GM12801 (cell line): ENCODE measurements around the gene GPHN.

ENCODE experiments used
- TF ChIP-seq, protein P1 (sequence below): IDR thresholded peaks from one replicate; pipeline ENCODE4 v1.5.1; 2011; ENCODE audit warnings: control low read depth; ENCODE audit not compliant: insufficient read length; ENCODE audit errors: extremely low read depth

Gene GPHN

DNA sequence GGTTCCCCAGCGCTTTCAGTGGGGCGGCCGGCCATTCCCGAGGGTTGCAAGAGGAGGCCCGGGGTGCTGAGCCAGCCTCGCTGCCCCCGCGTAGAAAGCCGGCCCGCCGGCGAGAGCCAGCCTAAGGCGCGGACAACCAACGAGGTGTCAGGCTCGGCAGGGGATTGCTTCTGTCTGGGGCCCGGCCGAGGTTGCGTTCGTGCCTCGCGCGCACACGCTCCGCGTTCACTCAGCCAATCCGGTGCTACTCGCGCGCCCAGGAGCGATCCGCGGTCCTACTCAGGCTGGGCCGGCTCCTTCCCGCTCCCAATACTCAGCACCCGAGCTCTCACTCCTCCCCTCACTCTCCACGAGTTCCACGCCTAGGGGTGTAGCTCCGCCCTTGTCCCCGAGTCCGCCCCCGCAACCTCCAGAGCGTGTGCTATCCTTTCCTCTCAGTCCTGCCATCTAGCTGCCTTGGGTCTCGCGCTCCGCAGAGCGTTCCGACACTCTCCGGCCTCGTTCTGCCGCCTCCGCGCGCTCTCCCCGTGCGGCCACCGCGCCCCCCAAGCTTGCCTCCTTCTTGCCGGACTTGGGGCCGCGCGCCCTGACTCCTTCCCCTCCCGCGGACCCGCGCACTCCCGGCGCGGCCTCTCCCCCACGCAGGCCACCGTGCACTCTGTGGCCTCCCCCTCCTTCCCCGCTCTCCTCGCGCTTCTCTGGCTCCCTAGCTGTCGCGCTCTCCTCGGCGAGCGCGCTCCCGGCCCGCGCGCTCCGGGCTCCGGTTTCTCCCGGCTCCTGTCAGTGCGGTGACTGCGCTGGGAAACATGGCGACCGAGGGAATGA is at the start of gene GPHN:
Gene GPHN, plus strand, starts transcription at position 426 of the 825 bp plus-strand sequence.
- TF ChIP-seq, protein P1, sequence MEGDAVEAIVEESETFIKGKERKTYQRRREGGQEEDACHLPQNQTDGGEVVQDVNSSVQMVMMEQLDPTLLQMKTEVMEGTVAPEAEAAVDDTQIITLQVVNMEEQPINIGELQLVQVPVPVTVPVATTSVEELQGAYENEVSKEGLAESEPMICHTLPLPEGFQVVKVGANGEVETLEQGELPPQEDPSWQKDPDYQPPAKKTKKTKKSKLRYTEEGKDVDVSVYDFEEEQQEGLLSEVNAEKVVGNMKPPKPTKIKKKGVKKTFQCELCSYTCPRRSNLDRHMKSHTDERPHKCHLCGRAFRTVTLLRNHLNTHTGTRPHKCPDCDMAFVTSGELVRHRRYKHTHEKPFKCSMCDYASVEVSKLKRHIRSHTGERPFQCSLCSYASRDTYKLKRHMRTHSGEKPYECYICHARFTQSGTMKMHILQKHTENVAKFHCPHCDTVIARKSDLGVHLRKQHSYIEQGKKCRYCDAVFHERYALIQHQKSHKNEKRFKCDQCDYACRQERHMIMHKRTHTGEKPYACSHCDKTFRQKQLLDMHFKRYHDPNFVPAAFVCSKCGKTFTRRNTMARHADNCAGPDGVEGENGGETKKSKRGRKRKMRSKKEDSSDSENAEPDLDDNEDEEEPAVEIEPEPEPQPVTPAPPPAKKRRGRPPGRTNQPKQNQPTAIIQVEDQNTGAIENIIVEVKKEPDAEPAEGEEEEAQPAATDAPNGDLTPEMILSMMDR = no peak

DNA sequence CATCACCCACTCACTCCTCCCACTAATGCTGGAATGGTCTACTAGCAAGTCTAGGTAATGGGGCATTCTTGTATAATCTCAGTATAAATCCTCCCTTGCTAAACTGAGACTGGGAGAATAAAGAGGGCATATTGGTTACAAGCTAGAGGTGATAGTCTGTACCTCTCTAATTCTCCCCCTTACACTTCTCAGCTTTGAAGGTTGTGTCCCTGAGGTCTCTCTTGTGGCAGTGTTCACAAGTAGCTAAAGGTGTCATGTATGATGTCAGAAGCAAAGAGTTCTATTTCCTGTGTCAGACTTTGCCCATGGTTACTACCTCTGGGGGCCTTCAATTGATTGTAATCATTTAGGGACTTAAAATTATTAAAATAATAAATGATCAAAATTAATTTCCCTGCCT is 48.3 kb upstream of the GPHN start:
- TF ChIP-seq, protein P1 = no peak

DNA sequence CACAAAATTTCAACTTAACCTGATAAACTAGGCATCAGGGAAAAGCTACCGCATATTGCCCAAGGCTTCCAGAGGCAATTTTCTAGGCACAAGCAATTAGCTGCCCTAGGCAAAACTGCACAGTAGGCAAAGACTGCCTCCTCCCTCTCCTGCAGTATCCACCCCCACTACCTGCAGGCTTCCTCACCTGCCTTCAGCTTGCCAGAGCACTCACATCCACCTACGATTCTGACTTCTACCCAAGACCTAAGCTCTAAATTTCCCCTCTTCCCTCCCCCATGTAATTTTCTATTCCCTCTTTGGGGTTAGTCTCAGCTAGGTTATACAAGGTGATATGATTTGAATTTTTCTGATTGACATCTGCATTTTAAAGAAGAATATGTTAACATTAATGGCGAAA is 43.7 kb upstream of the GPHN start:
- TF ChIP-seq, protein P1 = no peak

DNA sequence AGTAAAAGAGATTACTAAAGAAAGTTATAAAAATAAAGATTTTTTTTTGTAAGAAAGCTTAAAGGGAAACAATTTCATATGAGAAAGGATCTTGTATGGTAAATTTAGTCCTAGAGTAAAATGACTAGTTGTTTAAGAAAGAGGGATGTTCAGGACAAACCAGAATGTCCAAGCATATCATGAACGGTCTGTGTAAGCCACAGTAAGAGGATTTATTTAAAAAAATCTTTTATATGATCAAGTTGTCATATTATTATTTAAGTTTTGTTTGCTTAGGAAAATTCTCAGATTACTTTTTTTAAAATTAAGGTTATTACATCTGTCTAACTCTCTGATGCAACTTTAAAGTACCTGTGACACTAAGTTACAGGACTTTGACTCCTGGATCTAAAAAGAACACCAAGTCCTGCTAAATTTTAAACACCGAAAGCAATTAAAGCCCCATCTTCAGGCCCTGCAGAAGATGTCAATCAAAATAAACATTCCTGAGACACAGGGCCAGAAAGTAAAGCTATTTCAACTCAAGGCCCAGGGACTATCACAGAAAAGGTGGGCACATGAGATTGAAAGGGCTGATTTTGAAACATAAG is 39.1 kb upstream of the GPHN start:
- TF ChIP-seq, protein P1 = no peak

DNA sequence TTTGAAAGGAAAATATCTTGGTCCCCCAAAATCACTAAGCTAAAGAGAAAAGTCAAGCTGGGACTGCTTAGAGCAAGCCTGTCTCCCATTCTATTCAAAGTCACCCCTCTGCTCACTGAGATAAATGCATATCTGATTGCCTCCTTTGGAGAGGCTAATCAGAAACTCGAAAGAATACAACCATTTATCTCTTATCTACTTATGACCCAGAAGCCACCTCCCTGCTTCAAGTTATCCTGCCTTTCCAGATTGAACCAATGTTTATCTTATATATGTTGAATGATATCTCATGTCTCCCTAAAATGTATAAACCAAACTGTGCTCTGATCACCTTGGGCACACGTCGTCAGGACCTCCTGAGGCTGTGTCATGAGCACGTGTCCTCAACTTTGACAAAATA is 36.4 kb upstream of the GPHN start:
- TF ChIP-seq, protein P1 = no peak

DNA sequence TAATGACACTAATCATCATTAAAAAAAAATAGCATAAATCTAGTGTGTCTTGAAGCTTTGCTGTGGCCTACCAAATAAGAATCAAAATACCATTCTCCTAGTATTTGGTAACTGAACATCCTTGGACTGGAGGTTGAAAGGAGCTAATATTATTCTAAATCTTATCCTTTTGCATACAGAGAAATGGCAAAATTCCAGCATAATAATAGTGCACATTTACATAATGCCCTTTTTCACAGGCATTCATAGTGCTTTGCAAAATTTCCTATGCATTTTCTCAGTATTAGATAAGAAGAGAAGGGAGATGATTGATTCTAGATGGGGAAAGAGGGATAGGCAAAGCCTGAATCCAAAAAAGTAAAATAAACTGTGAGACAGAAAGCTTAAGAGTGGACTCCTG is 35.7 kb upstream of the GPHN start:
- TF ChIP-seq, protein P1 = no peak

DNA sequence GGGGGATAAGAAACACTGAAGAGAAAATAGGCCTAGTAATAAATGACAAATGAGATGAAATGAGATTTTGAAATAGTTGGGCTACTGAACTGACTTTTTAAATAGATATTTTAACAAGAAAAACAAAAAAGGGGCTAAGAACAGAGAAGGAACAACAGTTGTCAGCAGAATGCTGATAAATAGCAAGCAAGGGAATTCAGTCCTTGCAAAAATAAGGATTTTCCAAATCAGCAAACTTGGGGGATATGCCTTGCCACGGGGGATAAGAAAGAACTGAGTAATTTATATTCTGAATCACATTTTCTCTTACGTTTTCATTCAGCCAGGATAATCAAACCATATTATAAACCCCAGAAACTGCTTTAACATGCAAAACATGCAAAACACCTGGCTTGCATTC is 34.7 kb upstream of the GPHN start:
- TF ChIP-seq, protein P1 = no peak
